ENCODE results near the gene PUSL1.

PUSL1 gene

DNA sequence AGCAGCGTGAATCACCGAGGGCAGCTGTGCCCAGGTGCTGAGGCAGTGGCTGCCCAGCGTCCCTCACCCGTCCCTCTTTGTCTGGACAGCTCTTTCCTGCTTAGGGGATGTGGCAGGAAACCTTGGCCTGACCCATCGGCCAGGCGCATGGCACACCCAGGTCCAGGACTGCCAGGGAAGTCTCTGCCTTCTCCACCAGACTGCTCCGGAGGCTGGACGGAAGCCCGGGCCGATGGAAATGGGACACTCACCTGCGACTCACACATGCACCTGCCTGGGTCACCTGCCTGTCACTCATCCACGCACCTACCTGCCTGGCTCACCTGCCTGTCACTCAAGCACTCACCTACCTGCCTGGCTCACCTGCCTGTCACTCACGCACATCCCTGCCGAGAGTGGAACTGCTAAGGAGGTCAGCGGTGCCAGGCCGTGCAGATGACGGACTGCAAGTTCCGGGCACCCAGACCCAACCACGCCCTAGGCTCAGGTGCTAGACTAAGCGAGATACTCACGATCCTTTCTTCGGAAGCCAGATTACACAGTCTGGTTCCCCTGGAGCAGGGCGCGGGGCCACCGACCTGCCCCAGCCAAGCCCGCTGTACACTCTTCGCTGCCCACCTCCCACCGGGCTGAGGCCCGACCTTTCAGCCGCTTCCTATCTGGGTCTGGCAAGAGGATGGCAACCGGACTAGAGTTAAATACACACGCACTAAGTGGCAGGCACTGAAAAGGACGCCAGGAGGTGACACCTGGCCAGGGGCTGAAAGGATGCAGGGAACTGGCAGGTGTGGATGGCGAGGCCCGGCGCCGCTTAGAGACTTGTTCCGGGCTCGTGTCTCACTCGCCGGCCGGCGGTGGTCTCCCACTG lies 35.8 kb upstream of the PUSL1 start:
- Histone ChIP-seq H3K9me3 (ENCODE audit: control insufficient read depth, insufficient read depth, low read length) (no peaks in the 10 kb centered on the region), H3K36me3 (ENCODE audit: insufficient read depth, low read length) (0 out of 2 replicates have a peak, but pooled peaks cover under 1% of the 10 kb centered on the region), H3K4me1 (ENCODE audit: insufficient read depth, low read length) (peaks cover 4% of the 10 kb centered on the region; the same call in 1 of the 2 replicates), H3K9ac (ENCODE audit: low read depth, low read length) (peak overlapping the region; percentile 89)

DNA sequence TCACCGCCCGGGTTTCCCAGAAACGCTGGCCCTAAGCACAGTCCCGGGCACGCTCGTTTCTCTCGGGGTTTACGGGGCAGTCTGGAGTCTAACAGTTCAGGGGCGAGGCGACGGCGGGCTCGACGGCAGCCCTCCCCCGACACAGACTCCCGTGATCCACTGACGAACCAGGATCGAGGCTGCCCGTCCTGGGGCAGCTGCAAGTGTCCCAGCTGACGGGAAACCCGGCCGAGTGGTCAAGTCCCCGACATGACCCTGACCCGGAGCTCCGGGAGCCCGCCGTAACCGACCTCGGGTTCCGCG lies 35.2 kb upstream of the PUSL1 start:
- H3K9ac ChIP-seq (ENCODE audit: low read depth, low read length), result peak overlapping the region; percentile 89
- H3K9me3 ChIP-seq (ENCODE audit: control insufficient read depth, insufficient read depth, low read length), result no peaks in the 10 kb centered on the region
- peaks cover 4% of the 10 kb centered on the region; the same call in 1 of the 2 replicates for H3K4me1 ChIP-seq (ENCODE audit: insufficient read depth, low read length)
- no peaks in the 10 kb centered on the region for H3K36me3 ChIP-seq (ENCODE audit: insufficient read depth, low read length)

DNA sequence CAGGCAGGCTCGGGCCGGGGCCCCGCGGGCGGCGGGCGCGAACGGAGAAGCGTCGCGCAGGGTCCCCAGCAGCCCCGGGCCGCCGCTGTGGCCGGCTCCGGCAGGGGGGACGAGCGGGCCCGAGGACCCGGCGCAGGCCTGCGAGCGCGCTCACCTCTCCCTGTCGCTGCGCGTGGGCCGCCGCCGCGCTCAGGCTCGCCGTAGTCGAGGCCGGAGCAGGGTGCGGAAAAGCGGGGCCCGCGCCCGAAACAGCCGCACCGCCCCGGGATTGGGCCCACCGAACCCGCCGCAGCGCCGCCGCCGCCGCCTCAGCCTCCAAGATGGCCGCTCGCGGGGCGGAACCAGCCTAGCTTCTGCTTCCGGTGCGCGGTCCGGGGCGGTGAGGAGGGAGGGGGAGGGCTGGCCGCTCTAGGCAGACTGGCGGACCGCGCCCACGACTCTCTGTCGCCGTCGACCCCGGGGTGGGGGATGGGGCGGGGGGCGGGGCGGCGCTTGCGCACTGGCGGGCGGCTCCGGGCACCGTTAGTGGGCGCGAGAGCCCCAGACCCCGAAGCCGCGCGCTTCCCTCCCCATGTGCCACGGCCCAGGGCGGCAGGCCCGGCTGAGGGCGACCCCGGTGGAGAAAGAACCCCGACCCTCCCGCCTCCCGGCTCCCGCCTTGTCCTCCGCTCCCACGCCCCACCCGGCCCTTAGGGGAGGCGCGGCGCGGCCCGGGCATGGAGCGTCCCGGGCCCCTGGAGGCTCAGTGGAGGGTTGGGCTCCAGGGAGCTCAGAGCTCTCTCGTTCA lies 34.7 kb upstream of the PUSL1 start, which contains the start of gene UBE2J2:
Gene UBE2J2, minus strand, starts transcription at position 343 of the 787 bp plus-strand sequence. CDS start 5,862 bp downstream, outside the sequence.
- Histone ChIP-seq H3K9ac (ENCODE audit: low read depth, low read length) (peak within 1 kb of the TSS; percentile 89), H3K4me1 (ENCODE audit: insufficient read depth, low read length) (peaks cover 4% of the 10 kb centered on the region; the same call in 1 of the 2 replicates), H3K9me3 (ENCODE audit: control insufficient read depth, insufficient read depth, low read length) (no peaks in the 10 kb centered on the region), H3K36me3 (ENCODE audit: insufficient read depth, low read length) (no peaks in the 10 kb centered on the region)

DNA sequence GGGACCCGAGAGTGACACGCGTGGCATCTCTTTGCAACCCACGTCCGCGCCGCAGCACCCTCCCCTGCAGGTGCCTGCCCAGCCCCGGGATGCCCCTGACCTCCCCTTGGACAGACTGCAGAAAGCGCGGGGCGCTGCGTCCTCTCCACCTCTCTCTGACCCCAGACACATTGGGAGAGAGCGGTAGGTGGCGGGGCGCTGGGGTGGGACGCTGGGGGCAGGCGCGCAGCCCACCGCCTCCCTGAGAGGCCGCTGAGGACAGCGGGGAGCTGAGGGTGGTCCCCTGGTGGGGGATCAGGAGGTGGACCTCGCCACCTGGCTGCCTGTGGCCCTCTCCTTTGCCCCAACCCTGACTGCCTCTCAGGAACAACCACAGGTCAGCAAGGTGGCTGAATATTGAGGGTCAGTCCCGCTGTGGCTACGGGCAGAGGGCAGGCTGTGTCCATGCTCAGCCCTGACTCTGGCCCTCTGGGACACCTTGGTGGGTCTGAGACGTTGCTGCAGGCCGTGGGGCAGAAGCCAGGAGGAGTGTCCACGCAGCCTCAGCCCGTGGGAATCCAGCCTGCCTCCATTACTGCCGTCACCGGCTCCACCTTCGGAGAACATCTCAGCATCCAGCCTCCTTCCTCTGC lies 34.0 kb upstream of the PUSL1 start:
- H3K9ac ChIP-seq (ENCODE audit: low read depth, low read length), result peak overlapping the region; percentile 72
- no peaks in the 10 kb centered on the region for H3K36me3 ChIP-seq (ENCODE audit: insufficient read depth, low read length)
- peaks cover 4% of the 10 kb centered on the region; the same call in 1 of the 2 replicates for H3K4me1 ChIP-seq (ENCODE audit: insufficient read depth, low read length)
- H3K9me3 ChIP-seq (ENCODE audit: control insufficient read depth, insufficient read depth, low read length), result no peaks in the 10 kb centered on the region

DNA sequence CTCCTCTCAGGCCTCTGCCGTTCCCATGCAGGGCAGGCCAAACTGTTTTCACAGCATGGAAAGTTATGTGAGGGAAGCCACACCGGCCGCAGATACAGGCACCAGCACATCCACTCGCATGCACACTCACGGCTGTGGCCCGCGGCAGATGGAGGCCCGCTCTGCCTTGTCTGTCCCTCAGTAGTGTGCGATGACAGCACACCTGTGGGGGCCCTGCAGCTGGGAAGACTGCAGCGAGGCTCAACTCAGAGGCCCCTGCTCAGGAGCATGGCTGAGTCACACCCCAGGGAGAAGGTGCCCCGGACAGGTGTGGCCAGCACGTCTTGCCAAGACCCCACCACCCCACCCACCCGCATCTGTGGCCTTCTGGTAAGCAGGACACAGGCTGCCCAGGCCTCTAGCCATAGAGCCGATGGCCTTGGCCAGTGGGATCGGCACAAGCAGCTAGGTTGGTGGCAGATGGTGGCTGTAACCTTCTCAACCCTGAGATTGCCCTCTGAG lies 33.4 kb upstream of the PUSL1 start:
- peaks cover 4% of the 10 kb centered on the region; the same call in 1 of the 2 replicates for H3K4me1 ChIP-seq (ENCODE audit: insufficient read depth, low read length)
- no peaks in the 10 kb centered on the region for H3K9me3 ChIP-seq (ENCODE audit: control insufficient read depth, insufficient read depth, low read length)
- H3K9ac ChIP-seq (ENCODE audit: low read depth, low read length), result no peak overlapping the region
- no peaks in the 10 kb centered on the region for H3K36me3 ChIP-seq (ENCODE audit: insufficient read depth, low read length)

DNA sequence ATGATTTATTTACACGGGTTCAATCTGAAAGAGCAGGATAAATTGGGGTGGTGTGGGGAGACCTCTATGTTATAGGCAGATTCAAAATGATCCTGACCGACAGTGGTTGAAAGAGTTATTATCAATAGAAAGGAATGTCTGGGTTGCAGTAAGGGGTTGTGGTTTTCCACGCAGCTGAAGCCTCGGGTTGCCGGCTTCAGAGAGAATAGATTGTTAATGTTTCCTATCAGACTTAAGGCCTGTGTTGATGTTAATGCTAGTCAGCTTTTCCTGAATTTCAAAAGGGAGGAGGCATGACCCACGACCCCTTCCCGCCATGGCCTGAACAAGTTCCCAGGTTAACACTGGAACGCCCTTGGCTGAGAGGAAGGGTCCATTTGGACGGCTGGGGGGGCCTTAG lies 32.6 kb upstream of the PUSL1 start:
- Histone ChIP-seq H3K36me3 (ENCODE audit: insufficient read depth, low read length) (no peaks in the 10 kb centered on the region), H3K9me3 (ENCODE audit: control insufficient read depth, insufficient read depth, low read length) (no peaks in the 10 kb centered on the region), H3K4me1 (ENCODE audit: insufficient read depth, low read length) (peaks cover 4% of the 10 kb centered on the region; the same call in 1 of the 2 replicates), H3K9ac (ENCODE audit: low read depth, low read length) (no peak overlapping the region)

DNA sequence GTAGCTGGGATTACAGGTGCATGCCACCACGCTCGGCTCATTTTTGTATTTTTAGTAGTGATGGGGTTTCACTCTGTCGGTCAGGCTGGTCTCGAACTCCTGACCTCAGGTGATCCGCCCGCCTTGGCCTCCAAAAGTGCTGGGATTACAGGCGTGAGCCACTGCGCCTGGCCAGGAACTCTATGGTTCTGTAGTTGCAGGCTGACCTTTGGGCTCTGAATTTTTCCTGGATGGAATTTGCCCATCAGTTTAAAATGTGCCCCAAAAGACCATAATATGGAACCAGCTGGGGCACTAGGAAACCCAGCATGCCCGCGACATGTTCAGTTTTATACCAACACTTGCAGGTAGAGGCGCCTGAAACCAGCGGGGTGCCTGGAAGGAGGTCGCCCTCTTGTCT lies 29.8 kb upstream of the PUSL1 start:
- no peaks in the 10 kb centered on the region for H3K4me1 ChIP-seq (ENCODE audit: insufficient read depth, low read length)
- no peak overlapping the region for H3K9ac ChIP-seq (ENCODE audit: low read depth, low read length)
- no peaks in the 10 kb centered on the region for H3K36me3 ChIP-seq (ENCODE audit: insufficient read depth, low read length)
- H3K9me3 ChIP-seq (ENCODE audit: control insufficient read depth, insufficient read depth, low read length), result no peaks in the 10 kb centered on the region

DNA sequence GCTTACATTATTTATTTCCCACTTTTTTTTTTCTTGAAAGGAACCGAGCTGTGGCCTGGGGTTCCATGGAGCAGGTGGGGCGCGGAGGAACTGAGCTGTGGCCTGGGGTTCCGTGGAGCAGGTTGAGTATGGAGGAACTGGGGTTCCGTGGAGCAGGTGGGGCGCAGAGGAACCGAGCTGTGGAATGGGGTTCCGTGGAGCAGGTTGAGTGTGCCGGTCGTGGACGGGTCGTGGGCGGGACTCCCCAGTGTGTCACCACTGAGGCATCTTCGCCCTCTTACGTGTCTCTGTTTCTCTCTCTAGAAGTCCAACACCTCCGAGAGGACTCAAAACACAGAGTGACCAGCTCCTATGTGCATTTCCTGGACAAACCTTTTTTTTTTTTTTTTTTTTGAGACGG lies 29.4 kb upstream of the PUSL1 start:
- H3K9ac ChIP-seq (ENCODE audit: low read depth, low read length), result no peak overlapping the region
- no peaks in the 10 kb centered on the region for H3K36me3 ChIP-seq (ENCODE audit: insufficient read depth, low read length)
- H3K4me1 ChIP-seq (ENCODE audit: insufficient read depth, low read length), result no peaks in the 10 kb centered on the region
- H3K9me3 ChIP-seq (ENCODE audit: control insufficient read depth, insufficient read depth, low read length), result no peaks in the 10 kb centered on the region

DNA sequence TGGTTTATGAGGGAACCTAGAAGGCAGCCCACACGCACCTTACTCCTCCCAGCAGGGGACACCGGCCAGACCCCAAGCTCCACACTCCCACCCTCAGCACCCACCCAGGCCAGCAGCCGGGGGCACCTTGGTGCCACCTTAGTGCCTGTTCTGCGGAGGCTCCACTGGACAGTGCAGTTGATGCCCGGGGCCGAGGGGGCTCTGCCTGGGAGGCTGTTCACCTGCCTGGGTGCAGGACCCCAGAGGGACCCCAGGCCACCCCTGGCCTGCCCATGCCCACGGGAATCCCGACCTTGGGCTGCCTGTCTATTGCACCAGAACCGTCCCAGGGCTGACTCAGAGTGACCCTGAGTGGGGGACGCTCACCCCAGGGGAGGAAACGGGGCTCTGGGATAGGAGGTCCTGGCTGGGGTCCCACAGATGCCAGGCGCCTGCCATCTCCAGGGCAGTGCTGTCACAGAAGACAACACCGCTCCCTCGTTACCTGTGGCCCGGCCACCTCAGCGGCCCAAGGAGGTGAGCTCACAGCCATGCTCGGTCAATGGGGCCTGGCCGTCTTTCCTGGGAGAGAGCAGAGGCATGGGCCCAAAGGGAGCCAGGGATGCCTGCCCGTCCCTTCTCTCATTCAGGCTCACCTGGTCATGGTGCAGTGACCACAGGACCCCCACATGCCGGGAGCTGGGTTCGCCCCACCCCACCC lies 27.5 kb upstream of the PUSL1 start:
- H3K36me3 ChIP-seq (ENCODE audit: insufficient read depth, low read length), result no peaks in the 10 kb centered on the region
- H3K9ac ChIP-seq (ENCODE audit: low read depth, low read length), result no peak overlapping the region
- no peaks in the 10 kb centered on the region for H3K4me1 ChIP-seq (ENCODE audit: insufficient read depth, low read length)
- no peaks in the 10 kb centered on the region for H3K9me3 ChIP-seq (ENCODE audit: control insufficient read depth, insufficient read depth, low read length)

DNA sequence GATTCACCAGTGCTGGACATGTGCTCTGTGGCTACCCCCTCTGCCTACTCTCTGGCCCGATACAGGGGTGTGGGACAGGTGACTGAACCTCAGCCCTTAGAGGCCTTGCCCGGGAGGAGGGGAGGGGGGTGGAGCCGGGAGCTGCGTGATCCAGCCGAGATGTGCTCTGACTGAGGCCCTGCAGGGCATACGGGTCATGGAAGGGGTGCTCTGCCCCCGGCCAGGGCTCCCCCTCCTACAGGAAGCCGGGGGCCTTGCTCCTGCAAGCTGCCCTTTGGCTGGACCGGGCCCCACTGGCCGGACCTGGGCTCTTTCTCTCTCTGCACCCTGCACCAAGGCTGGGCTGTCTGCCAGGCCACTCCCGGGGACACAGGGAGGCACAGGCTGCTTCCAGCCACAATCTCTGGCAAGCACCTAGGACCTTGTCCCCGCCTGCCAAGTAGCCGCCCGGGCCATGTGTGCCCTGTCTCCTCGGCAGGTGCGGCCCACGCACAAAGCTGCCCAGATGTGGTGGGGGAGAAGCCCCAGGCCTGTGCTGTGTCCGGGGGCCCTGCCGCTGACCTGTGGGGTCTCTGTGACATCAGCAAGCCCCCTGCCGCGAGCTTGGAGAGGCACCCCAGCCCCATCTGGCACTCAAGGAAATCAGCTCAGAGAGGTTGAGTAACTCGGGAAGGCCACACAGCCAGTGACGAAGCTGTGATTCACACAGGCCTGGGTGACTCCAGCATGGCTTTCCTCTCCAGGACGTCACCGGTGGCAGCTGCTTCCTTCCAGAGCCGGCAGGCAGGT lies 26.7 kb upstream of the PUSL1 start:
- Histone ChIP-seq H3K4me1 (ENCODE audit: insufficient read depth, low read length) (no peaks in the 10 kb centered on the region), H3K9me3 (ENCODE audit: control insufficient read depth, insufficient read depth, low read length) (no peaks in the 10 kb centered on the region), H3K36me3 (ENCODE audit: insufficient read depth, low read length) (no peaks in the 10 kb centered on the region), H3K9ac (ENCODE audit: low read depth, low read length) (no peak overlapping the region)

DNA sequence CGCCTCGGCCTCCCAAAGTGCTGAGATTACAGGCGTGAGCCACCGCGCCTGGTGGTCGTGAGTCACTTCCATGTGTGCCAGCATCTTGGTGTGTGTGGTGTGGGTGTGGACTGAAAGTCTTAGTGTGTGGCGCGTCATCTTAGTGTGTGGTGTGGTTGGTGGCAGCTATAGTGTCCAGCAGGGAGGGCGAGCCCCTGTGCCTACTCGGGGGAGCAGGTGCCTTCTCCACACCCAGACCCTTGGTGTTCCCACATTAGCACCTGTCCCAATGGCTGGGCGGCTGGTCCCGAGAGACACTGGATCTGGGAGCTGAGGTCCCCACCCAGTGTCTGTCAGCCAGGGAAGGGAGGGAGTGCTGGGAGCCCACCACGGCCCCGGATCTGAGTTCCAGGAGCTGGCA lies 25.4 kb upstream of the PUSL1 start:
- H3K4me1 ChIP-seq (ENCODE audit: insufficient read depth, low read length), result no peaks in the 10 kb centered on the region

DNA sequence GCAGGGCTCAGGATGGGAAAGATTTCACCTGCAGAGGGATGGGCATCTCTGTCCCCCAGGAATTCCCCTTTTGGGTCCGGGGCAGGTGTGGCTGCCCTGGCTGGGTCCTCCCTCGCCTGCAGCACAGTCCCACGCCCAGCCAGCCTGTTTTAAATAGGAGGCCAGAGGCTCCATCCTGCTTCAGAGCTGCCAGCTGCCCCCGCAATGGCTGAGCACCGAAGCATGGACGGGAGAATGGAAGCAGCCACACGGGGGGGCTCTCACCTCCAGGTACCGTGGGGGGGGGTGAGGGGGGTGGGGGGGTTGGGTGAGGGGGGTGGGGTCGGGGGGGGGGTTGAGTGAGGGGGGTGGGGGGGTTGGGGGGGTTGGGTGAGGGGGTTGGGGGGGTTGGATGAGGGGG lies 24.6 kb upstream of the PUSL1 start:
- no peaks in the 10 kb centered on the region for H3K4me1 ChIP-seq (ENCODE audit: insufficient read depth, low read length)
- H3K9ac ChIP-seq (ENCODE audit: low read depth, low read length), result no peak overlapping the region
- no peaks in the 10 kb centered on the region for H3K36me3 ChIP-seq (ENCODE audit: insufficient read depth, low read length)
- no peaks in the 10 kb centered on the region for H3K9me3 ChIP-seq (ENCODE audit: control insufficient read depth, insufficient read depth, low read length)

More for the DNA sequence above, 25.4 kb upstream of the PUSL1 start:
- Histone ChIP-seq H3K9ac (ENCODE audit: low read depth, low read length) (no peak overlapping the region), H3K36me3 (ENCODE audit: insufficient read depth, low read length) (no peaks in the 10 kb centered on the region), H3K9me3 (ENCODE audit: control insufficient read depth, insufficient read depth, low read length) (no peaks in the 10 kb centered on the region)

Measured in ES-I3 (cell line).